Stimulated activated CD4-positive, alpha-beta T cell treated with anti-CD3 and anti-CD28 coated beads, Interleukin-2, amount 100 ng/mL, for 24 hours (primary cell): Measurements from ENCODE around the gene RELN.

ENCODE experiments used
- DNase-seq, 2 donors: peaks; one replicate each; pipeline ENCODE4 v3.0.0-alpha.2; 2020

RELN gene

GRCh38 chr7:103666326-103666725, 323.1 kb downstream of the RELN start:
- DNase-seq: no peak

- DNase-seq: no peak
Observed at GRCh38 chr7:103664577-103664976, 324.9 kb downstream of the RELN start.

- no peak for DNase-seq
Observed at GRCh38 chr7:103660455-103661371, 328.7 kb downstream of the RELN start.

GRCh38 chr7:103658055-103659005, 331.1 kb downstream of the RELN start:
- DNase-seq: no peak

- no peak for DNase-seq
Observed at GRCh38 chr7:103657474-103657894, 332.0 kb downstream of the RELN start.

- no peak for DNase-seq
Observed at GRCh38 chr7:103656221-103656620, 333.2 kb downstream of the RELN start.

GRCh38 chr7:103651593-103652377, 337.7 kb downstream of the RELN start:
- no peak for DNase-seq

GRCh38 chr7:103649052-103649451, 340.4 kb downstream of the RELN start:
- no peak for DNase-seq

GRCh38 chr7:103648135-103648534, 341.3 kb downstream of the RELN start:
- no peak for DNase-seq

GRCh38 chr7:103644319-103644718, 345.1 kb downstream of the RELN start:
- no peak for DNase-seq

GRCh38 chr7:103640031-103640779, 349.3 kb downstream of the RELN start:
- no peak for DNase-seq

- no peak for DNase-seq
Observed at GRCh38 chr7:103637726-103638125, 351.7 kb downstream of the RELN start.

- DNase-seq: no peak
Observed at GRCh38 chr7:103637094-103637493, 352.4 kb downstream of the RELN start.

- no peak for DNase-seq
Observed at GRCh38 chr7:103636153-103636552, 353.3 kb downstream of the RELN start.

- DNase-seq: no peak
Observed at GRCh38 chr7:103632972-103633371, 356.5 kb downstream of the RELN start.

- DNase-seq: no peak
Observed at GRCh38 chr7:103632005-103632639, 357.3 kb downstream of the RELN start.

- DNase-seq: no peak
Observed at GRCh38 chr7:103630318-103630717, 359.1 kb downstream of the RELN start.

GRCh38 chr7:103628742-103629141, 360.7 kb downstream of the RELN start:
- DNase-seq: no peak

- no peak for DNase-seq
Observed at GRCh38 chr7:103626776-103627175, 362.7 kb downstream of the RELN start.

GRCh38 chr7:103622274-103622673, 367.2 kb downstream of the RELN start:
- DNase-seq: no peak
